GM10248 (cell line): ENCODE measurements around the gene SLC36A4.

ENCODE experiments used
- CTCF ChIA-PET: fragments of 300-600 bp; sonication (Branson Sonifier 250); formaldehyde crosslinking; extraction: SDS; loops from one replicate; lab custom pipeline; 2021; ENCODE audit warnings: antibody characterized with exemption; lab: Yijun Ruan, JAX
- POLR2A ChIA-PET: fragments of 350-650 bp; sonication (Branson Sonifier 250); formaldehyde crosslinking; extraction: SDS; loops from one replicate; lab custom pipeline; 2020; ENCODE audit warnings: antibody characterized with exemption; lab: Yijun Ruan, JAX
- DNase-seq: peaks from one replicate; pipeline ENCODE4 v3.0.0; 2012; ENCODE audit errors: extremely low spot score
- TF ChIP-seq, protein P1 (sequence below): IDR thresholded peaks from 2 replicates; pipeline ENCODE4 v1.5.1; 2012; ENCODE audit warnings: mild to moderate bottlenecking, low read depth; ENCODE audit errors: extremely low read depth, missing control alignments, control extremely low read depth

SLC36A4 gene

DNA sequence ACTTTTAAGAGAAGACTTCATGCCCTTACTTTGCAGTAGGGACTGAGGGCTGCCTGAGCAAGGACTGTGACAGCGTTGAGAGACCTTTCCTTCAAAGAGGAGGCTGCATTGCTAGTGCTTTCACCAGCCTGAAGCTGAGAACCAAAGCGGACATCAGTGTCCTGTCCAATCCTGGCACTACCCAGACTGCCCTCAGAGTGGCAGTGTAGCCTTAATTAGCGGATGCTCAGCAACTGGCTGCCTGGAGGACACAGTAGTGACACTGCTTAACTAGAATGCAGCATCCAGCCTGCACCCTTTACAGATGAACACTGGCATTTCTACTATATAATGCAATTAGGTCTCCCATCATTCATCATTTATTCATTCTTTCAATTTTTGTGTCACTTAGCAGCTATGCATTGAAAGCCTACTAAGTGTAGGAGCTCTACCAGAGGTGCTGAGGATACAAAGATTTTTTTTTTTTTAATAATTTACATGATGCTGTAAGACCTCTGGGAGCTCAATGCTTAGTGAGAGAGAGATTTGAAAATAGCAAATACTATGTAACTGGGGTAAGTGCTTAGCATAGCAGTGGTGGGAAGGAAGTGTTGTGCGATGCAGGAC lies 36.9 kb upstream of the SLC36A4 start:
- ChIA-PET POLR2A (no interaction called here), CTCF (interaction anchor here (0.6 to 6.5 kb wide), 51 partner anchors 9 to 564 kb away, joined by 3 to 90 read pairs (median 4); partner anchors contain the start of gene CEP295)
- peak; percentile 69 for DNase-seq
- TF ChIP-seq, protein P1, sequence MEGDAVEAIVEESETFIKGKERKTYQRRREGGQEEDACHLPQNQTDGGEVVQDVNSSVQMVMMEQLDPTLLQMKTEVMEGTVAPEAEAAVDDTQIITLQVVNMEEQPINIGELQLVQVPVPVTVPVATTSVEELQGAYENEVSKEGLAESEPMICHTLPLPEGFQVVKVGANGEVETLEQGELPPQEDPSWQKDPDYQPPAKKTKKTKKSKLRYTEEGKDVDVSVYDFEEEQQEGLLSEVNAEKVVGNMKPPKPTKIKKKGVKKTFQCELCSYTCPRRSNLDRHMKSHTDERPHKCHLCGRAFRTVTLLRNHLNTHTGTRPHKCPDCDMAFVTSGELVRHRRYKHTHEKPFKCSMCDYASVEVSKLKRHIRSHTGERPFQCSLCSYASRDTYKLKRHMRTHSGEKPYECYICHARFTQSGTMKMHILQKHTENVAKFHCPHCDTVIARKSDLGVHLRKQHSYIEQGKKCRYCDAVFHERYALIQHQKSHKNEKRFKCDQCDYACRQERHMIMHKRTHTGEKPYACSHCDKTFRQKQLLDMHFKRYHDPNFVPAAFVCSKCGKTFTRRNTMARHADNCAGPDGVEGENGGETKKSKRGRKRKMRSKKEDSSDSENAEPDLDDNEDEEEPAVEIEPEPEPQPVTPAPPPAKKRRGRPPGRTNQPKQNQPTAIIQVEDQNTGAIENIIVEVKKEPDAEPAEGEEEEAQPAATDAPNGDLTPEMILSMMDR, result peak; percentile 98

- TF ChIP-seq, protein P1, result no peak
- no peak for DNase-seq
Measured at GRCh38 chr11:93229876-93230275, 32.1 kb upstream of the SLC36A4 start.

GRCh38 chr11:93225662-93226061 lies 27.9 kb upstream of the SLC36A4 start:
- peak; percentile 17 for DNase-seq
- ChIA-PET POLR2A (no interaction called here), CTCF (interaction anchor here (0.8 to 6.4 kb wide), 10 partner anchors 9 to 427 kb away, joined by 3 to 52 read pairs (median 8); no protein-coding TSS in a partner anchor)
- TF ChIP-seq, protein P1, result peak; percentile 10

More at GRCh38 chr11:93229876-93230275, 32.1 kb upstream of the SLC36A4 start:
- ChIA-PET CTCF (interaction anchor here (1.4 to 6.4 kb wide), 2 partner anchors 287 to 313 kb away, joined by 4 to 52 read pairs; partner anchors contain the start of gene SMCO4), POLR2A (no interaction called here)

- DNase-seq, result no peak
- TF ChIP-seq, protein P1, result no peak
- CTCF ChIA-PET, result interaction anchor here (0.7 to 2.9 kb wide), 5 partner anchors 13 to 324 kb away, joined by 3 to 13 read pairs (median 4); no protein-coding TSS in a partner anchor
- POLR2A ChIA-PET, result interaction anchor here (0.5 kb wide), 1 partner anchor 519 kb away, joined by 10 read pairs; no protein-coding TSS in a partner anchor
Measured at GRCh38 chr11:93221539-93221938, 23.7 kb upstream of the SLC36A4 start.

GRCh38 chr11:93220078-93220477 lies 22.3 kb upstream of the SLC36A4 start:
- POLR2A ChIA-PET, result no interaction called here
- no peak for DNase-seq
- CTCF ChIA-PET, result interaction anchor here (1.5 to 1.7 kb wide), 2 partner anchors 15 to 17 kb away, joined by 3 to 7 read pairs; no protein-coding TSS in a partner anchor
- TF ChIP-seq, protein P1, result no peak

GRCh38 chr11:93219440-93219839 lies 21.6 kb upstream of the SLC36A4 start:
- DNase-seq, result no peak
- CTCF ChIA-PET, result interaction anchor here (1.5 to 1.7 kb wide), 2 partner anchors 15 to 16 kb away, joined by 3 to 7 read pairs; no protein-coding TSS in a partner anchor
- POLR2A ChIA-PET, result no interaction called here
- TF ChIP-seq, protein P1, result no peak
